GM19025 (cell line): ENCODE measurements around the gene ARHGAP1.
"Not testable (repeated sequence)": the region's sequence is repeated elsewhere in the genome, so short reads cannot be mapped to it uniquely, and the experiment has no call there.

Experiments used
- ATAC-seq: cut with Tn5 transposase; IDR thresholded peaks from one replicate; pipeline ENCODE4 v1.9.1; 2021; ENCODE audit warnings: mild to moderate bottlenecking, low read depth, moderate library complexity; ENCODE audit not compliant: unreplicated experiment

Gene ARHGAP1

GRCh38 chr11:46724088-46724487 is 23.7 kb upstream of the ARHGAP1 start:
- ATAC-seq: no peak

- no peak for ATAC-seq
These were observed 22.9 kb upstream of the ARHGAP1 start for GRCh38 chr11:46723359-46723680.

GRCh38 chr11:46722566-46723358 is 22.3 kb upstream of the ARHGAP1 start:
- no peak for ATAC-seq

- ATAC-seq: no peak
These were observed 20.9 kb upstream of the ARHGAP1 start for GRCh38 chr11:46721286-46721685.

- no peak for ATAC-seq
These were observed 19.3 kb upstream of the ARHGAP1 start for GRCh38 chr11:46719543-46720218.

- ATAC-seq: no peak
These were observed 18.7 kb upstream of the ARHGAP1 start, which contains the start of gene F2 for GRCh38 chr11:46719048-46719542. F2 (plus strand) TSS chr11:46719213; CDS start chr11:46719236, 23 bp downstream.

GRCh38 chr11:46718155-46719019 is 18.0 kb upstream of the ARHGAP1 start:
- ATAC-seq: no peak

- ATAC-seq: not testable (repeated sequence)
These were observed 17.4 kb upstream of the ARHGAP1 start for GRCh38 chr11:46717825-46718154.

GRCh38 chr11:46712874-46713576 is 12.6 kb upstream of the ARHGAP1 start:
- no peak for ATAC-seq

GRCh38 chr11:46711303-46711702 is 10.9 kb upstream of the ARHGAP1 start:
- no peak for ATAC-seq

GRCh38 chr11:46710821-46711269 is 10.4 kb upstream of the ARHGAP1 start:
- ATAC-seq: no peak

GRCh38 chr11:46709351-46709750 is 8.9 kb upstream of the ARHGAP1 start:
- ATAC-seq: not testable (repeated sequence)

- ATAC-seq: no peak
These were observed 6.5 kb upstream of the ARHGAP1 start for GRCh38 chr11:46706886-46707285.

GRCh38 chr11:46705070-46705688 is 4.8 kb upstream of the ARHGAP1 start:
- ATAC-seq: no peak

- ATAC-seq: no peak
These were observed 747 bp upstream of the ARHGAP1 start for GRCh38 chr11:46701078-46701654.

GRCh38 chr11:46698597-46698996 is 1.8 kb downstream of the ARHGAP1 start:
- ATAC-seq: no peak

GRCh38 chr11:46697723-46698122 is 2.7 kb downstream of the ARHGAP1 start:
- no peak for ATAC-seq

GRCh38 chr11:46697303-46697702 is 3.1 kb downstream of the ARHGAP1 start:
- no peak for ATAC-seq

- no peak for ATAC-seq
These were observed 4.2 kb downstream of the ARHGAP1 start for GRCh38 chr11:46696212-46696558.
